OCI-LY3 (cell line): ENCODE measurements around the gene NDUFB1.

Experiments
- H2AFZ ChIP-seq: fragments of 200-600, 300-600 bp; shearing (Covaris generic); 2 replicates; pipeline ENCODE4 v1.6.0; 2014; ENCODE audit warnings: antibody characterized with exemption, low read depth, low read length
- H3K27ac ChIP-seq: fragments of 200-600, 300-600 bp; sonication (generic); 2 replicates; pipeline ENCODE4 v1.5.1; 2014; ENCODE audit warnings: mild to moderate bottlenecking, low read length, moderate library complexity, mixed read lengths
- H3K27me3 ChIP-seq: fragments of 200-600, 300-600 bp; sonication (generic); 2 replicates; pipeline ENCODE4 v1.6.1; 2014; ENCODE audit warnings: low read depth, low read length, mixed read lengths
- H3K36me3 ChIP-seq: fragments of 200-600, 300-600 bp; sonication (generic); replicated peaks from 2 replicates; pipeline ENCODE3; 2014; ENCODE audit warnings: low read depth, low read length, mixed read lengths
- H3K4me1 ChIP-seq: fragments of 300-600, 200-600 bp; sonication (generic); 2 replicates; pipeline ENCODE4 v1.6.1; 2014; ENCODE audit warnings: low read length, mixed read lengths
- H3K4me2 ChIP-seq: fragments of 200-600, 300-600 bp; sonication (generic); 2 replicates; pipeline ENCODE4 v1.6.1; 2014; ENCODE audit warnings: low read length, mixed read lengths
- H3K4me3 ChIP-seq: fragments of 300-600, 200-600 bp; sonication (generic); 2 replicates; pipeline ENCODE4 v1.5.1; 2014; ENCODE audit warnings: antibody characterized with exemption, mild to moderate bottlenecking, low read length, moderate library complexity
- H3K79me2 ChIP-seq: fragments of 300-600, 200-600 bp; shearing (Covaris generic); 2 replicates; pipeline ENCODE4 v1.6.1; 2014; ENCODE audit warnings: mild to moderate bottlenecking, low read length, mixed read lengths
- H3K9ac ChIP-seq: fragments of 300-600, 200-600 bp; shearing (Covaris generic); 2 replicates; pipeline ENCODE4 v1.6.0; 2014; ENCODE audit warnings: mild to moderate bottlenecking, low read length, moderate library complexity
- H3K9me3 ChIP-seq: fragments of 200-600, 300-600 bp; shearing (Covaris generic); 2 replicates; pipeline ENCODE4 v1.6.1; 2014; ENCODE audit warnings: low read length, mixed read lengths; ENCODE audit not compliant: insufficient read depth
- H4K20me1 ChIP-seq: fragments of 200-600, 300-600 bp; sonication (generic); 2 replicates; pipeline ENCODE4 v1.6.1; 2016; ENCODE audit warnings: low read length, mixed read lengths; ENCODE audit not compliant: insufficient read depth
- EZH2phosphoT487 ChIP-seq: fragments of 200-600 bp; shearing (Covaris generic); IDR thresholded peaks from 2 replicates; pipeline ENCODE4 v1.6.1; 2018; ENCODE audit warnings: antibody characterized with exemption, mixed run types, low read depth
- TF ChIP-seq, protein P1 (sequence below): fragments of 200-600, 300-600 bp; sonication (generic); IDR thresholded peaks from 2 replicates; pipeline ENCODE4 v1.5.1; 2014; ENCODE audit warnings: antibody characterized with exemption, low read length, low read depth

Gene NDUFB1

DNA sequence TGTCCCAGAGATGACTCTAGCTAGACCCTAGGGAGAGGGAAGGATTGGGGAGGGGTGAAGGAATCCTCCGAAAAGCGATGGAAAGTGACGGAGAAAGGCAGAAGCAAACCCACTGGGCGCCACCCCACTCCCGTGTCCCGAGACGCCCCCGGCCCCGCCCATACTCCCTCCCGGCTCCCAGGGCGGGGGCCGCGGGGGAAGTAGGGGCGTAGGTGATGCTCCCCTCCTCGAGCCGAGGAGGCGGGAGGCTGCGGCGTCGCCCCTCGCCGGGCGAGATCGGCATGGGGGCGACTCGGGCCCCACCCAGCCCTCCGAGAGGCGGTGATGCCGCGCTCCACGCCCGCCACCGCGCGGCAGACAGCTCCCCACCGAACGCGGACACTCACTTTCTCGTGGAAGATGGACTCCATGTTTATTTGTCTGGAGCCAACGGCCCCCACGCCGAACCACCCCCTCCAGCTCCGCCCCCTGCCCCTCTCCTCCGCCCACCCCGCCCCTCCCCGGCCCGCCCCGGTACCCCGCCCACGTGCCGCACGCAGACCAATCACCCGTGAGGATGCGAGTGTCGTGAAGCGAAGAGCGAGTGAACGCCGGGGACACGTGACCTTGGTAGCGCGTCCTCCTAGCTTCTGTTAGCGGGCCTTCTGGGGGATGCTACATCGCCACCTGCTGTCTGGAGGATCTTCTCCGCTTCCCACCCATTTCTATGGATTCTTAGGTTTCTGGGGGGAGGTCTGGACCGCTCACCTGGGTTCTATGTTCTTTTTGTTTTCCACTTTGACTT lies 15.2 kb downstream of the NDUFB1 start, which contains the start of gene ATXN3:
TSS of gene ATXN3 (minus strand) at position 440 of the 784 bp plus-strand sequence. CDS start at position 410, 30 bp downstream.
- H3K4me2 ChIP-seq: peak within 1 kb of the TSS; percentile 87
- H4K20me1 ChIP-seq: no peaks in the 10 kb centered on the region; the same call in 1 of the 2 replicates
- no peaks in the 10 kb centered on the region for H3K9me3 ChIP-seq
- no peaks in the 10 kb centered on the region for H3K27me3 ChIP-seq
- peak within 1 kb of the TSS; percentile 99 for H2AFZ ChIP-seq
- peak within 1 kb of the TSS; percentile 54 for H3K27ac ChIP-seq
- TF ChIP-seq, protein P1, sequence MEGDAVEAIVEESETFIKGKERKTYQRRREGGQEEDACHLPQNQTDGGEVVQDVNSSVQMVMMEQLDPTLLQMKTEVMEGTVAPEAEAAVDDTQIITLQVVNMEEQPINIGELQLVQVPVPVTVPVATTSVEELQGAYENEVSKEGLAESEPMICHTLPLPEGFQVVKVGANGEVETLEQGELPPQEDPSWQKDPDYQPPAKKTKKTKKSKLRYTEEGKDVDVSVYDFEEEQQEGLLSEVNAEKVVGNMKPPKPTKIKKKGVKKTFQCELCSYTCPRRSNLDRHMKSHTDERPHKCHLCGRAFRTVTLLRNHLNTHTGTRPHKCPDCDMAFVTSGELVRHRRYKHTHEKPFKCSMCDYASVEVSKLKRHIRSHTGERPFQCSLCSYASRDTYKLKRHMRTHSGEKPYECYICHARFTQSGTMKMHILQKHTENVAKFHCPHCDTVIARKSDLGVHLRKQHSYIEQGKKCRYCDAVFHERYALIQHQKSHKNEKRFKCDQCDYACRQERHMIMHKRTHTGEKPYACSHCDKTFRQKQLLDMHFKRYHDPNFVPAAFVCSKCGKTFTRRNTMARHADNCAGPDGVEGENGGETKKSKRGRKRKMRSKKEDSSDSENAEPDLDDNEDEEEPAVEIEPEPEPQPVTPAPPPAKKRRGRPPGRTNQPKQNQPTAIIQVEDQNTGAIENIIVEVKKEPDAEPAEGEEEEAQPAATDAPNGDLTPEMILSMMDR: peak; percentile 67
- no peak for TF ChIP-seq EZH2phosphoT487
- H3K9ac ChIP-seq: peak within 1 kb of the TSS; percentile 80
- H3K4me1 ChIP-seq: peaks cover 23% of the 10 kb centered on the region
- H3K36me3 ChIP-seq: no peaks in the 10 kb centered on the region
- H3K79me2 ChIP-seq: peaks cover 37% of the 10 kb centered on the region
- peak within 1 kb of the TSS; percentile 91 for H3K4me3 ChIP-seq

DNA sequence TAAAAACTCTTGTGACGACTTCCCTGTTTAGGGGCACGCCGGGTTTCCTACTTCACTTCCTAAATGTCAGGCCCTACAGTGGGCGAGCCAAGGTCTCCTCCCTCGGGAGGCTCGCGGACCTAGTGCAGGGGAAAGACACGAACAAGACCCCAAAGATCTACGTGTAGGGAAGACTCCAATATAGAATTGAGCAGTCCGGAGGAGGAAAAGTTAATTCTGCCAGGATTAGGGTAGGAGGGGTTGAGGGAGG lies 15.7 kb downstream of the NDUFB1 start:
- peak overlapping the region; percentile 91 for H3K4me3 ChIP-seq
- no peaks in the 10 kb centered on the region for H3K36me3 ChIP-seq
- H3K4me1 ChIP-seq: peaks cover 23% of the 10 kb centered on the region
- H3K27me3 ChIP-seq: no peaks in the 10 kb centered on the region
- peak overlapping the region; percentile 67; the same call in 1 of the 2 replicates for H2AFZ ChIP-seq
- TF ChIP-seq, protein P1: no peak
- no peak for TF ChIP-seq EZH2phosphoT487
- H3K27ac ChIP-seq: peak overlapping the region; percentile 54
- H3K9me3 ChIP-seq: no peaks in the 10 kb centered on the region
- peak overlapping the region; percentile 87 for H3K4me2 ChIP-seq
- H3K79me2 ChIP-seq: peaks cover 37% of the 10 kb centered on the region
- H4K20me1 ChIP-seq: no peaks in the 10 kb centered on the region; the same call in 1 of the 2 replicates
- H3K9ac ChIP-seq: peak overlapping the region; percentile 80

DNA sequence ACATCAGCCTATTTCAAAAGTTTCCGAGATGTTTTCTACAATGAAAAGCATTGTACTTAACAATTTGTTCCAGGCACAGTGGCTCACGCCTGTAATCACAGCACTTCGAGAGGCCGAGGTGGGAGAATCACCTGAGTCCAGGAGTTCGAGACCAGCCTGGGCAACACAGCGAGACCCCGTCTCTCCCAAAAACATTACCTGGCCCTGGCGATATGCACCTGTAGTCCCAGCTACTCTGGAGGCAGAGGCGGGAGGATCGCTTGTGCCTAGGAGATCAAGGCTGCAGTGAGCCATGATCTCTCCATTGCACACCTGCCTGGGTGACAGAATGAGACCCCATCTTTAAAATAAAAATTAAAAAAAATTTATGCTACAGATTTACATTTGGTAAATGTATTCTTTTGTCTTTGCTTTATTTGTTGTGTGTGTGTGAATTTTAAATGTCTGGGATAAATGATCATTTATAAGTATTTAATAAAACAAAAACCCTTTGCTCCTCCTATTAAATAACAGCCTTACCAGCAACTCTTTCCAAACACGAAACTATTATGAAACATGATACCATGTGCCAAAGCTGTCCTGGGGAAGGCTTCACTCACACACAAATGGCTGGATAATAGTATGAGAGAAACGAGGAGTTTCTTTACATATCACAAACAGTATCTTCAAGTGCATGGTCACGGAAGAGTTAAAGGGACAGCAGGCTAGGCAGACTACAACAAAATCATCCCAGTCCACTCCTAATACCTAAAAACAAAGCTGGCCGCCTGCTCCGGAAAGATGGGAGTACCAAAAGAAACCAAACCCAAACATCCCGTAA lies 16.2 kb downstream of the NDUFB1 start:
- Histone ChIP-seq H3K27me3 (no peaks in the 10 kb centered on the region), H3K27ac (peak overlapping the region; percentile 54), H3K4me3 (peak overlapping the region; percentile 91), H3K79me2 (peaks cover 41% of the 10 kb centered on the region), H3K9me3 (no peaks in the 10 kb centered on the region), H4K20me1 (no peaks in the 10 kb centered on the region; the same call in 1 of the 2 replicates), H2AFZ (peak overlapping the region; percentile 67; the same call in 1 of the 2 replicates), H3K36me3 (no peaks in the 10 kb centered on the region), H3K4me1 (peaks cover 23% of the 10 kb centered on the region), H3K9ac (peak overlapping the region; percentile 80), H3K4me2 (peak overlapping the region; percentile 87)
- TF ChIP-seq, protein P1: no peak
- no peak for TF ChIP-seq EZH2phosphoT487
